Measurements from ENCODE around the gene HDAC11. TPM values are rescaled to one million over a fixed set of nuclear protein-coding genes. Genes with fewer than 3 reads are reported as not detected.

HDAC11 gene
- total RNA-seq, 1 experiment from 2014 or later: 11.8 TPM

- Mint-ChIP-seq H3K27me3 (ENCODE audit: unreplicated experiment) (no peaks in the 10 kb centered on the region), H3K36me3 (ENCODE audit: insufficient read depth, unreplicated experiment) (peaks cover 8% of the 10 kb centered on the region), H3K27ac (ENCODE audit: unreplicated experiment) (no peak overlapping the region), H3K4me3 (ENCODE audit: low read depth, unreplicated experiment) (no peak overlapping the region), H3K9me3 (ENCODE audit: low read depth, unreplicated experiment) (no peaks in the 10 kb centered on the region), H3K4me1 (ENCODE audit: low read depth, unreplicated experiment) (no peaks in the 10 kb centered on the region)
- no TSS peak for BruUV-seq (replicated peaks)
- no peak for DNase-seq
- intact Hi-C loops (cut with micrococcal nuclease; ENCODE audit: unreplicated experiment): loop anchor here (10.0 kb wide), 1 partner anchor 391 kb away; the partner anchor contains the start of gene WNT7A
- CTCF ChIA-PET: interaction anchor here (3.2 kb wide), 1 partner anchor 155 kb away, joined by 111 read pairs; no protein-coding TSS in a partner anchor
- no peak for TF ChIP-seq CTCF (IDR thresholded peaks at IDR 0.05; ENCODE audit: unreplicated experiment)
Measured at GRCh38 chr3:13493867-13494441, 13.8 kb downstream of the HDAC11 start.

- intact Hi-C loops (cut with micrococcal nuclease; ENCODE audit: unreplicated experiment): loop anchor here (10.0 kb wide), 1 partner anchor 390 kb away; the partner anchor contains the start of gene WNT7A
- no peak overlapping the region for H3K4me3 Mint-ChIP-seq (ENCODE audit: low read depth, unreplicated experiment)
- no TSS peak for BruUV-seq (replicated peaks)
- CTCF ChIA-PET: interaction anchor here (3.2 kb wide), 1 partner anchor 154 kb away, joined by 111 read pairs; no protein-coding TSS in a partner anchor
- no peaks in the 10 kb centered on the region for H3K27me3 Mint-ChIP-seq (ENCODE audit: unreplicated experiment)
- H3K36me3 Mint-ChIP-seq (ENCODE audit: insufficient read depth, unreplicated experiment): peaks cover 8% of the 10 kb centered on the region
- H3K4me1 Mint-ChIP-seq (ENCODE audit: low read depth, unreplicated experiment): no peaks in the 10 kb centered on the region
- DNase-seq: peak; percentile 33
- TF ChIP-seq CTCF (IDR thresholded peaks at IDR 0.05; ENCODE audit: unreplicated experiment): peak; percentile 27
- no peak overlapping the region for H3K27ac Mint-ChIP-seq (ENCODE audit: unreplicated experiment)
- H3K9me3 Mint-ChIP-seq (ENCODE audit: low read depth, unreplicated experiment): no peaks in the 10 kb centered on the region
Measured at GRCh38 chr3:13494463-13495350, 14.6 kb downstream of the HDAC11 start.

GRCh38 chr3:13495351-13495813 lies 15.3 kb downstream of the HDAC11 start:
- intact Hi-C loops (cut with micrococcal nuclease; ENCODE audit: unreplicated experiment): loop anchor here (10.0 kb wide), 1 partner anchor 389 kb away; the partner anchor contains the start of gene WNT7A
- CTCF ChIA-PET: interaction anchor here (1.2 to 3.2 kb wide), 2 partner anchors 153 to 162 kb away, joined by 3 to 111 read pairs; no protein-coding TSS in a partner anchor
- Mint-ChIP-seq H3K4me3 (ENCODE audit: low read depth, unreplicated experiment) (no peak overlapping the region), H3K27ac (ENCODE audit: unreplicated experiment) (no peak overlapping the region), H3K27me3 (ENCODE audit: unreplicated experiment) (no peaks in the 10 kb centered on the region), H3K36me3 (ENCODE audit: insufficient read depth, unreplicated experiment) (peaks cover 8% of the 10 kb centered on the region), H3K9me3 (ENCODE audit: low read depth, unreplicated experiment) (no peaks in the 10 kb centered on the region), H3K4me1 (ENCODE audit: low read depth, unreplicated experiment) (no peaks in the 10 kb centered on the region)
- no peak for DNase-seq
- BruUV-seq (replicated peaks): no TSS peak
- TF ChIP-seq CTCF (IDR thresholded peaks at IDR 0.05; ENCODE audit: unreplicated experiment): no peak

GRCh38 chr3:13495921-13496723 lies 16.0 kb downstream of the HDAC11 start:
- BruUV-seq (replicated peaks): no TSS peak
- Mint-ChIP-seq H3K4me1 (ENCODE audit: low read depth, unreplicated experiment) (no peaks in the 10 kb centered on the region), H3K27ac (ENCODE audit: unreplicated experiment) (no peak overlapping the region), H3K36me3 (ENCODE audit: insufficient read depth, unreplicated experiment) (peaks cover 8% of the 10 kb centered on the region), H3K27me3 (ENCODE audit: unreplicated experiment) (no peaks in the 10 kb centered on the region), H3K4me3 (ENCODE audit: low read depth, unreplicated experiment) (no peak overlapping the region), H3K9me3 (ENCODE audit: low read depth, unreplicated experiment) (no peaks in the 10 kb centered on the region)
- DNase-seq: peak; percentile 76
- CTCF ChIA-PET: interaction anchor here (0.6 to 3.2 kb wide), 8 partner anchors 11 to 404 kb away, joined by 3 to 111 read pairs (median 3); no protein-coding TSS in a partner anchor
- intact Hi-C loops (cut with micrococcal nuclease; ENCODE audit: unreplicated experiment): loop anchor here (1.0 to 10.0 kb wide), 2 partner anchors 152 to 389 kb away; partner anchors contain the start of gene WNT7A
- peak; percentile 84 for TF ChIP-seq CTCF (IDR thresholded peaks at IDR 0.05; ENCODE audit: unreplicated experiment)

Data from Calu3 (cell line).